ENCODE results near the gene PDE3B. TPM values are rescaled to one million over a fixed set of nuclear protein-coding genes. Genes with fewer than 3 reads are reported as not detected.
"Not testable (repeated sequence)": the region's sequence is repeated elsewhere in the genome, so short reads cannot be mapped to it uniquely, and the experiment has no call there.

The PDE3B gene
- total RNA-seq, 4 donors from 2014 or later = 1.2 to 12.6 (median 2.1) TPM

DNA sequence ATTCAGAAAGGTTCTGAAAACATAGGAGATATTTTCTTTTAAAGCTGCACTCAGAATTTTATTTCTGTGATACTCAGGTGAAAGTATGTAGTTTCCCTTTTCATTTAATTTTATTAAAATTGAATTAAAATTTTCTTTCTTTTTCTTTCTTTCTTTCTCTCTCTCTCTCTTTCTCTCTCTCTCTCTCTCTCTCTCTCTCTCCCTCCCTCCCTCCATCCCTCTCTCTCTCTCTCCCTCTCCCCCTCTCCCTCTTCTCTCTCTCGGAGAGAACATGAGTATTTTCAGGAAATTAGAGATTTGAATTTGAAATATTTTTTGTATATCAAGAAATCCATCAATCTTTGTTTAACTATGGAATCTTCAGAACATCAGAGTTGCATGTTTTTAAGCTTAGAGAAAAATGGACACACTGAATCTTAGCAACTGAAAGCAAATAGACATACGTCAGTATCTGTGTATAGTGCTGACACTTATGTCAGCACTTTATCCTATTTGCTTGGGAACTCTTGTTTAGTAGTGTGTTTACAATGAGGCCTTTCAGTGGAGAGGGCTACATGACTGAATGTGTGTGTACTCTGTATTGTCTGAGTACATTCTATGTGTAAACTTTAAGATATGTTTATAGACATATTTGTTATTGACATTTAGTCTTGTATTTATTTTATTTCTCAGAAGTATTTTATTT lies 44.5 kb downstream of the PDE3B start:
- Histone ChIP-seq H3K9me3 (peaks cover 0 to under 1% (median 0%) of the 10 kb centered on the region in 3 donors), H3K27me3 (no peaks in the 10 kb centered on the region), H3K4me1 (no peaks in the 10 kb centered on the region), H3K4me3 (no peak overlapping the region), H3K27ac (no peak overlapping the region), H3K36me3 (no peaks in the 10 kb centered on the region)
- 58 to 66% methylated on average over 2 of the region's 2 CpGs for WGBS, 2 donors
- no peak for DNase-seq
- intact Hi-C loops (cut with DNase I) = no loop called here
- TF ChIP-seq CTCF (IDR thresholded peaks at IDR 0.05) (no peak), POLR2A (IDR thresholded peaks at IDR 0.05) (no peak)

DNA sequence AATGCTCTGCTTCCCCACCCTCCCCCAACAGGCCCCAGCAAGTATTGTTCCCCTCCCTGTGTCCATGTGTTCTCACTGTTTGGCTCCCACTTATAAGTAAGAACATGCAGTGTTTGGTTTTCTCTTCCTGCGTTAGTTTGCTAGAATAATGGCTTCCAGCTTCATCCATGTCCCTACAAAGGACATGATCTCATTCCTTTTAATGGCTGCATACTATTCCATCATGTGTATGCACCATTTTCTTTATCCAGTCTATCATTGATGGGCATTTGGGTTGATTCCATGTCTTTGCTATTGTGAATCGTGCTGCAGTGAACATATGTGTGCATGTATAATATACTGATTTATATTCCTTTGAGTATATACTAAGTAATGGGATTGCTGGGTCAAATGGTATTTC lies 52.1 kb downstream of the PDE3B start:
- H3K9me3 ChIP-seq; H3K4me1 ChIP-seq; intact Hi-C loops (cut with DNase I); H3K36me3 ChIP-seq; H3K27ac ChIP-seq; DNase-seq; H3K4me3 ChIP-seq; H3K27me3 ChIP-seq: not testable (repeated sequence)
- WGBS, 2 donors = 53 to 54% methylated on average over 2 of the region's 2 CpGs

DNA sequence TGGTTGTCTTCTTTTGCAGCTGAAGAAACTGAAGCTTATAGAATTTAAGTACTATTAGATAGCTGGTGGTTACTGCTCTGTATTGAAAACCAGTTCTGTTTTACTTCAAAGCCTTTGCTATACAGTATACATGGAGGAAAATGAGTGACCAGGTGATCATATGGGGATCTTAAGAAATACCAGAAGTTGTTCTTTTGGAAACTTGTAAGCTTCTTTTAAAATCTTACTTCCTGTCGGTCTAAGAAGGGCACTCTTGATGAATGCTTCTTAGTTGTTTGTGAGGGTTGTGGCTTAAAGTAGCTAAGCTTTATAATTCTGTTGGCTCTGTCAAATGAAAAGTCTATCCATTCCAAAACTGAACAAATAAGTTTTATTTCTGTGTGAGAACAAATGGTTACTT lies 55.2 kb downstream of the PDE3B start:
- no peak overlapping the region for H3K27ac ChIP-seq
- no peak for TF ChIP-seq CTCF (IDR thresholded peaks at IDR 0.05)
- H3K36me3 ChIP-seq = no peaks in the 10 kb centered on the region
- no peaks in the 10 kb centered on the region for H3K4me1 ChIP-seq
- intact Hi-C loops (cut with DNase I) = no loop called here
- peaks cover 0 to 6% (median 3%) of the 10 kb centered on the region in 3 donors for H3K9me3 ChIP-seq
- WGBS, 2 donors = 48 to 56% methylated on average over 1 of the region's 1 CpG
- no peaks in the 10 kb centered on the region for H3K27me3 ChIP-seq
- no peak for DNase-seq
- H3K4me3 ChIP-seq = no peak overlapping the region

- 55 to 56% methylated on average over 1 of the region's 1 CpG for WGBS, 2 donors
- no peak for DNase-seq
- Histone ChIP-seq H3K27me3 (no peaks in the 10 kb centered on the region), H3K27ac (no peak overlapping the region), H3K4me3 (peak overlapping the region in 1 of 4 donors; percentile 17), H3K9me3 (peaks cover 0 to 13% (median 3%) of the 10 kb centered on the region in 3 donors), H3K4me1 (no peaks in the 10 kb centered on the region), H3K36me3 (no peaks in the 10 kb centered on the region)
- TF ChIP-seq POLR2A (IDR thresholded peaks at IDR 0.05) (no peak), CTCF (IDR thresholded peaks at IDR 0.05) (no peak)
- intact Hi-C loops (cut with DNase I) = no loop called here
These were observed 57.0 kb downstream of the PDE3B start for GRCh38 chr11:14700593-14700992.

DNA sequence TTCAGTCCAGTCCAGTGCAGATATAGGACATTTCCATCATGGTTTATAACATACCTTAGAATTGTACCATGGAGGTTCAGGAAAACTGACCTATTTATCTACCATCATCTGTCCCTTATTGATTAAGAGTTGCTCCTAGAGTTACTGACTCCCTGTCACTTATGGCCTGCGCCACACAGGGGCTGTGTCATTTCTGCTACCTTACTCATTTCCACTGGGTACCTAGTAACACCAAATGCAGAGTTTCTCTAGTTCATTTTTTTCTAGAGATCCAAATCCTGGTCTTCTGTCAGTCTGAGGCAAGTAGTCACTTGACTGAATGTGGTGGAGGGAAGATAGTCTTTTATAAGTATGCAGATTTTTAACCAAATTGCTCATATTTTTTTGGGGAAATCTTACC lies 59.2 kb downstream of the PDE3B start:
- TF ChIP-seq CTCF (IDR thresholded peaks at IDR 0.05) (no peak), POLR2A (IDR thresholded peaks at IDR 0.05) (no peak)
- intact Hi-C loops (cut with DNase I) = no loop called here
- H3K4me3 ChIP-seq = no peak overlapping the region
- WGBS, 2 donors = 94 to 100% methylated on average over 1 of the region's 1 CpG
- H3K4me1 ChIP-seq = no peaks in the 10 kb centered on the region
- no peaks in the 10 kb centered on the region for H3K27me3 ChIP-seq
- DNase-seq = no peak
- H3K36me3 ChIP-seq = no peaks in the 10 kb centered on the region
- peaks cover 0 to 13% (median 3%) of the 10 kb centered on the region in 3 donors for H3K9me3 ChIP-seq
- no peak overlapping the region for H3K27ac ChIP-seq

GRCh38 chr11:14703731-14704130 lies 60.1 kb downstream of the PDE3B start:
- H3K27ac ChIP-seq = no peak overlapping the region
- intact Hi-C loops (cut with DNase I) = no loop called here
- no peaks in the 10 kb centered on the region for H3K4me1 ChIP-seq

More at GRCh38 chr11:14703731-14704130, 60.1 kb downstream of the PDE3B start:
- Histone ChIP-seq H3K4me3 (no peak overlapping the region), H3K36me3 (no peaks in the 10 kb centered on the region), H3K27me3 (no peaks in the 10 kb centered on the region), H3K9me3 (peaks cover 0 to 13% (median 3%) of the 10 kb centered on the region in 3 donors)
- no peak for TF ChIP-seq CTCF (IDR thresholded peaks at IDR 0.05)
- TF ChIP-seq POLR2A (IDR thresholded peaks at IDR 0.05) = no peak
- no peak for DNase-seq
- WGBS, 2 donors = 62 to 100% methylated on average over 1 of the region's 1 CpG
